WTC11 (cell line): ENCODE measurements around the gene FER.

Experiments used
- CREB1 ChIP-seq: sonication (generic); formaldehyde crosslinking; IDR thresholded peaks from 2 replicates; pipeline ENCODE4 v1.8.0; 2023; ENCODE audit warnings: mild to moderate bottlenecking, missing genetic modification reagents
- CTCF ChIP-seq: fragments of 200-600 bp; IDR thresholded peaks from 2 replicates; pipeline ENCODE4 v1.8.0; 2022; ENCODE audit warnings: antibody characterized with exemption
- EMX1 ChIP-seq: fragments of 250-450 bp; sonication (Bioruptor Pico); IDR thresholded peaks from 2 replicates; pipeline ENCODE4 v1.8.0; 2021; ENCODE audit warnings: mild to moderate bottlenecking
- MAX ChIP-seq: sonication (generic); formaldehyde crosslinking; IDR thresholded peaks from 2 replicates; pipeline ENCODE4 v1.8.0; 2022; ENCODE audit warnings: mild to moderate bottlenecking, missing genetic modification reagents
- NR1H2 ChIP-seq: sonication (generic); formaldehyde crosslinking; IDR thresholded peaks from 2 replicates; pipeline ENCODE4 v1.9.0; 2021; ENCODE audit warnings: mild to moderate bottlenecking, moderate library complexity, missing genetic modification reagents
- RORB ChIP-seq: fragments of 250-450 bp; sonication (Bioruptor Pico); IDR thresholded peaks from 2 replicates; pipeline ENCODE4 v1.9.0; 2021; ENCODE audit warnings: mild to moderate bottlenecking
- USF1 ChIP-seq: sonication (generic); formaldehyde crosslinking; IDR thresholded peaks from 2 replicates; pipeline ENCODE4 v1.8.0; 2022; ENCODE audit warnings: mild to moderate bottlenecking, missing genetic modification reagents
- USF2 ChIP-seq: sonication (generic); formaldehyde crosslinking; IDR thresholded peaks from 2 replicates; pipeline ENCODE4 v1.8.1; 2023; ENCODE audit warnings: mild to moderate bottlenecking, missing genetic modification reagents, moderate library complexity
- ZBTB43 ChIP-seq: sonication (generic); formaldehyde crosslinking; IDR thresholded peaks from 2 replicates; pipeline ENCODE4 v1.8.1; 2023; ENCODE audit warnings: mild to moderate bottlenecking, missing genetic modification reagents
- ZNF317 ChIP-seq: sonication (generic); formaldehyde crosslinking; IDR thresholded peaks from 2 replicates; pipeline ENCODE4 v1.8.1; 2023; ENCODE audit warnings: low read depth, mild to moderate bottlenecking, moderate library complexity, missing genetic modification reagents, borderline replicate concordance
- ZNF671 ChIP-seq: fragments of 250-450 bp; sonication (Bioruptor Pico); IDR thresholded peaks from 2 replicates; pipeline ENCODE4 v1.8.0; 2021; ENCODE audit warnings: mild to moderate bottlenecking

- no peak for TF ChIP-seq ZBTB43
- TF ChIP-seq CTCF: no peak
- no peak for TF ChIP-seq ZNF671 (CRISPR knock-in tag)
- TF ChIP-seq MAX (CRISPR knock-in tag): no peak
- no peak for TF ChIP-seq EMX1 (CRISPR knock-in tag)
- TF ChIP-seq CREB1 (CRISPR knock-in tag): no peak
- TF ChIP-seq USF2 (CRISPR knock-in tag): no peak
- no peak for TF ChIP-seq ZNF317 (CRISPR knock-in tag)
- no peak for TF ChIP-seq RORB
- TF ChIP-seq NR1H2: no peak
- no peak for TF ChIP-seq USF1 (CRISPR knock-in tag)
These were observed 189.5 kb downstream of the FER start for GRCh38 chr5:108937221-108937620.
